Fibroblast of lung (primary cell): ENCODE results near the gene SAE1.

Source experiments
- EZH2 ChIP-seq: IDR thresholded peaks from 2 replicates; pipeline ENCODE4 v1.5.1; 2012; ENCODE audit warnings: low read length, control low read depth, mild to moderate bottlenecking; ENCODE audit errors: missing control alignments
- TF ChIP-seq, protein P1 (sequence below), 2 donors: IDR thresholded peaks in 1 of 2; conservative IDR thresholded peaks in 1 of 2; 1 replicate in 1 of 2; 2 replicates in 1 of 2; pipeline ENCODE4 v1.5.1; 2011 to 2012; ENCODE audit warnings: low read length in 2 of 2, control low read depth in 1 of 2, inconsistent platforms in 1 of 2, low read depth in 1 of 2, mild to moderate bottlenecking in 1 of 2

GRCh38 chr19:47203254-47203653 lies 72.6 kb downstream of the SAE1 start:
- TF ChIP-seq, protein P1, sequence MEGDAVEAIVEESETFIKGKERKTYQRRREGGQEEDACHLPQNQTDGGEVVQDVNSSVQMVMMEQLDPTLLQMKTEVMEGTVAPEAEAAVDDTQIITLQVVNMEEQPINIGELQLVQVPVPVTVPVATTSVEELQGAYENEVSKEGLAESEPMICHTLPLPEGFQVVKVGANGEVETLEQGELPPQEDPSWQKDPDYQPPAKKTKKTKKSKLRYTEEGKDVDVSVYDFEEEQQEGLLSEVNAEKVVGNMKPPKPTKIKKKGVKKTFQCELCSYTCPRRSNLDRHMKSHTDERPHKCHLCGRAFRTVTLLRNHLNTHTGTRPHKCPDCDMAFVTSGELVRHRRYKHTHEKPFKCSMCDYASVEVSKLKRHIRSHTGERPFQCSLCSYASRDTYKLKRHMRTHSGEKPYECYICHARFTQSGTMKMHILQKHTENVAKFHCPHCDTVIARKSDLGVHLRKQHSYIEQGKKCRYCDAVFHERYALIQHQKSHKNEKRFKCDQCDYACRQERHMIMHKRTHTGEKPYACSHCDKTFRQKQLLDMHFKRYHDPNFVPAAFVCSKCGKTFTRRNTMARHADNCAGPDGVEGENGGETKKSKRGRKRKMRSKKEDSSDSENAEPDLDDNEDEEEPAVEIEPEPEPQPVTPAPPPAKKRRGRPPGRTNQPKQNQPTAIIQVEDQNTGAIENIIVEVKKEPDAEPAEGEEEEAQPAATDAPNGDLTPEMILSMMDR (conservative IDR thresholded peaks at IDR 0.05 in 1 of 2, IDR thresholded peaks at IDR 0.05 in 1 of 2; ENCODE audit: low read depth in 1 of 2, low read length in 2 of 2) = no peak
- no peak for TF ChIP-seq EZH2
